Body of pancreas (tissue), 4 donors: ENCODE measurements around the gene PFDN2. TPM values are rescaled to one million over a fixed set of nuclear protein-coding genes. Genes with fewer than 3 reads are reported as not detected.

Source experiments
- ATAC-seq: fragments of 150-250 bp; one replicate; pipeline ENCODE4 v1.9.1; 2016
- DNase-seq, 4 donors: peaks; one replicate each; pipeline ENCODE4 v3.0.0-alpha.2; 2019
- H3K27ac ChIP-seq, 4 donors: fragments of 200-600 bp; sonication (generic); 1 replicate in 3 of 4; 2 replicates in 1 of 4; pipeline versions ENCODE4 v1.5.1 to v1.6.1; 2016 to 2019; ENCODE audit warnings: mild to moderate bottlenecking in 1 of 4, mixed read lengths in 1 of 4, moderate library complexity in 1 of 4
- H3K27me3 ChIP-seq, 2 donors: fragments of 200-600 bp; sonication (generic); one replicate each; pipeline ENCODE4 v1.6.0; 2016; ENCODE audit warnings: mild to moderate bottlenecking in 1 of 2
- H3K36me3 ChIP-seq, 2 donors: fragments of 200-600 bp; sonication (generic); replicated peaks in 1 of 2; 2 replicates each; pipeline ENCODE4 v1.5.1; 2016; ENCODE audit warnings: low read depth in 2 of 2; ENCODE audit not compliant: insufficient read depth in 1 of 2
- H3K4me1 ChIP-seq: fragments of 200-600 bp; sonication (generic); one replicate; pipeline ENCODE4 v1.6.0; 2016
- H3K4me3 ChIP-seq, 2 donors: fragments of 200-600 bp; sonication (generic); 1 replicate in 1 of 2; 2 replicates in 1 of 2; pipeline ENCODE4 v1.5.1; 2016 to 2019
- H3K9me3 ChIP-seq, 3 donors: fragments of 200-600 bp; sonication (generic); 1 replicate in 2 of 3; 2 replicates in 1 of 3; pipeline ENCODE4 v1.5.1; 2016
- CTCF ChIP-seq, 7 experiments: fragments of 450-650 bp in 4 of 7; fragments of 200-600 bp in 3 of 7; sonication (generic) in 3 of 7; IDR thresholded peaks; one replicate each; pipeline ENCODE4 v1.5.1; 2016 to 2019; ENCODE audit warnings: antibody characterized with exemption in 7 of 7
- POLR2A ChIP-seq, 3 donors: fragments of 450-650 bp; IDR thresholded peaks; one replicate each; pipeline ENCODE4 v1.6.1; 2016; ENCODE audit warnings: antibody characterized with exemption in 3 of 3, mild to moderate bottlenecking in 2 of 3
- WGBS, 2 donors: methylation state at CpG; one replicate each; pipeline ENCODE4 v1.1.5; 2017; 5-methylcytosine and 5-hydroxymethylcytosine counted together
- intact Hi-C: fragments of 100-400 bp; cut with DNase I; formaldehyde crosslinking; loops from one replicate; pipeline ENCODE4 v1.15.1; 2023
- total RNA-seq, 2 donors: library from RNA; depleted of rRNA; stranded (reverse); fragments of >200 nt; gene quantifications; one replicate each; pipeline ENCODE4 v1.1.0, GENCODE V29; 2016

The PFDN2 gene
- total RNA-seq, 2 donors from 2014 or later: 29.6 to 54.7 TPM

DNA sequence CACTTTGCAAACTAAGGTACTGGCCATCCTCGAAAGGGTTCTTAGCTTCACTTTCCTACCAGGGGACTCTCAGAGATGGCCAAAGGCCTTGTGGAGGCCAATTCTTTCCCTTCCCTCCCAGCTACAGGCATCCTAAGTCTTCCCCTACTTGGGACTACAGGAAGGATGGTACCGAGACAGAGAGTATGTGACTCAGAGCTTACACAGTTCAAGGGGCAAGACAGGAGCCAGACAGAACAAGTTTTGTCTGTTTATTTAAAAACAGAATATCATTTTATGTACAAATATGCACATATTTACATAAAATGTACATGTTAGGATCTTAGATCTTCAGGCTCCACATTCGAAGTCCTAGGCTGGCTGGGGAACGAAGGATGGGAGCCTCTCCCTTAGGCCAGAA is 47.1 kb downstream of the PFDN2 start:
- Histone ChIP-seq H3K4me3 (no peak overlapping the region), H3K4me1 (no peaks in the 10 kb centered on the region), H3K9me3 (no peaks in the 10 kb centered on the region), H3K27ac (no peak overlapping the region), H3K27me3 (no peaks in the 10 kb centered on the region), H3K36me3 (peaks cover 0 to 2% of the 10 kb centered on the region in 2 donors)
- no peak for ATAC-seq
- DNase-seq: no peak
- TF ChIP-seq CTCF (IDR thresholded peaks at IDR 0.05) (no peak), POLR2A (IDR thresholded peaks at IDR 0.05) (no peak)
- 87 to 88% methylated on average over 4 of the region's 4 CpGs for WGBS, 2 donors
- intact Hi-C loops: no loop called here

DNA sequence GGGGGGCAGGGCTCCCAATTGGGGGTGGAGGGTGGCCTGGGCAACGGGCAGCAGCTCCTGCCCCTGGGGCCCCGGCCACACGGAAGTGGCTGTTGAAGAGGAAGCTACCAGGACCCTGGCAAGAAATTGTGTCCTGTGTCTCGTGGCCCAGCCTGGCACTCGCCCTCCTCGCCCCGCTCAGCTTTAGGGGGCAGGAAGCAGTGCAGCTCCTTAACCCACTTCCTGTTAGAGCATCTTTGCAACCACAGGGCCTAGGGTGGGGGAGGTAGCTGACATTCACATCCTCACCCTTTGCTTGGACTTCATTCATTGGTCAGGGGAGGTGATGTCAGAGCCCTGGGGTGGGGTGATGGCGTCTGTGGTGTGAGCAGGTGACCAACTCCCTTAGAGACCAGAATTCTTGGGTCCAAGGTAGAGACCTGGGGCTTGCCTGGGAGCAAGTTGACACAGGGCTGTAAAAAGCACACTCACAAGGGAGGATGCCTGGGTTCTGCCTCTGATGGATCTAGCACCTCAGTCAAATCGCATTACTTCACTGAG is 48.0 kb downstream of the PFDN2 start, which contains the start of gene ARHGAP30:
ARHGAP30 (minus strand) TSS at position 161 of the 540 bp plus-strand sequence. CDS start 267 bp downstream, outside the sequence.
- DNase-seq (peak in 2 of 4 donors; percentile 38 to 80), ATAC-seq (no peak)
- intact Hi-C loops: loop anchor here (5.0 kb wide), 1 partner anchor 32 kb away; no protein-coding TSS in a partner anchor

DNA sequence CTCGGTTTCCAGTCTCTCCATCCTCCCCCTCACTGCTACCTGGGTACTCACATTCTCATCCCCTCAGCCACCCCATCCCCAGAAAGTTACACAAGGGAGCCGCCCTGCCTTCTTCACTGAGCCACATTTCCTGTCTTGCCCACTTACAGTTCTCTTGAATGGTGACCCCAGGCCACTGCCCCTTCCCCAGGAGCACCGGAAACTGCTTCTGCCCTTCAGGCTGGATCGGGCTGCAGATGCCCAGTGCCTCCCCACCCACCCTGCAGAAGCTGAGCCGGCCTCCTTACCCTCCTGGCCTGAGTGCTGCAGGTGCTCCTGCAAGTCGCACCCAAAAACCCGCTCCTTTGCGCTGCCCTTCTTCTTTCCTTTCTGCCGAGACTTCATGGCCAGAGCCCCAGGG is 48.6 kb downstream of the PFDN2 start:
- no peaks in the 10 kb centered on the region for H3K27me3 ChIP-seq
- peak overlapping the region in 2 of 4 donors; percentile 27 to 52 for H3K27ac ChIP-seq
- no peaks in the 10 kb centered on the region for H3K9me3 ChIP-seq
- no peak overlapping the region for H3K4me3 ChIP-seq
- no peaks in the 10 kb centered on the region for H3K4me1 ChIP-seq
- peaks cover 0 to 2% of the 10 kb centered on the region in 2 donors for H3K36me3 ChIP-seq
- no peak for TF ChIP-seq POLR2A (IDR thresholded peaks at IDR 0.05)
- no peak for TF ChIP-seq CTCF (IDR thresholded peaks at IDR 0.05)
- intact Hi-C loops: loop anchor here (5.0 kb wide), 1 partner anchor 33 kb away; no protein-coding TSS in a partner anchor
- DNase-seq: no peak
- WGBS, 2 donors: 84% methylated on average over 8 to 9 of the region's 9 CpGs
- ATAC-seq: no peak

More for the DNA sequence above, 48.0 kb downstream of the PFDN2 start, which contains the start of gene ARHGAP30:
- Histone ChIP-seq H3K4me3 (no peak within 1 kb of the TSS), H3K4me1 (no peaks in the 10 kb centered on the region), H3K27ac (peak within 1 kb of the TSS in 2 of 4 donors; percentile 27 to 64), H3K27me3 (no peaks in the 10 kb centered on the region), H3K9me3 (no peaks in the 10 kb centered on the region), H3K36me3 (peaks cover 0 to 2% of the 10 kb centered on the region in 2 donors)
- TF ChIP-seq POLR2A (IDR thresholded peaks at IDR 0.05): peak in 2 of 3 donors; percentile 26 to 56
- no peak for TF ChIP-seq CTCF (IDR thresholded peaks at IDR 0.05)
- WGBS, 2 donors: 61 to 89% methylated on average over 3 to 9 of the region's 9 CpGs

- TF ChIP-seq CTCF (IDR thresholded peaks at IDR 0.05) (no peak), POLR2A (IDR thresholded peaks at IDR 0.05) (peak in 1 of 3 donors; percentile 25)
- Histone ChIP-seq H3K27ac (peak overlapping the region in 2 of 4 donors; percentile 27 to 52), H3K27me3 (no peaks in the 10 kb centered on the region), H3K36me3 (peaks cover 0 to 2% of the 10 kb centered on the region in 2 donors), H3K4me3 (no peak overlapping the region), H3K9me3 (no peaks in the 10 kb centered on the region), H3K4me1 (no peaks in the 10 kb centered on the region)
- ATAC-seq: no peak
- peak in 2 of 4 donors; percentile 41 to 78 for DNase-seq
- 67 to 77% methylated on average over 10 of the region's 10 CpGs for WGBS, 2 donors
- intact Hi-C loops: loop anchor here (5.0 kb wide), 1 partner anchor 34 kb away; no protein-coding TSS in a partner anchor
Observed at GRCh38 chr1:161068306-161069234, 49.3 kb downstream of the PFDN2 start.
